Measurements from ENCODE around the gene NPTX1. TPM values are rescaled to one million over a fixed set of nuclear protein-coding genes. Genes with fewer than 3 reads are reported as not detected.

Gene NPTX1
- total and polyA plus RNA-seq, 2 donors (not counting 1 experiment from before 2014, with no cell fraction given) = 0.07 to 0.57 TPM

DNA sequence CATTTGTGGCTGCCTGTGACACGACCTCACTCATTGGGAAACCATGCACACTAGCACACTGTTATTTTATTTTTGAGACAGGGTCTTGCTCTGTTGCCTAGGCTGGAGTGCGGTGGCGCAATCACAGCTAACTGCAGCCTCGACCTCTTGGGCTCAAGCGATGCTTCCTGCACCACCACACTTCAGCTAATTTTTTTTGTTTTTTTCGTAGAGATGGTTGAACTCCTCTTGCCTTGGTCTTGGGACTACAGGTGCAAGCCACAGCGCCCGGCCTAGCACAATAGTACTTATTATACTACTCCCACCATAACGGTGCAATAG, 2.8 kb upstream of the NPTX1 start:
- ChIA-PET POLR2A (no interaction called here), CTCF (interaction anchor here (0.8 kb wide), 1 partner anchor 65 kb away, joined by 3 read pairs; no protein-coding TSS in a partner anchor)
- peak overlapping the region; percentile 70 for H3K4me3 Mint-ChIP-seq
- no peak for TF ChIP-seq EZH2 (IDR thresholded peaks at IDR 0.05; ENCODE audit: borderline replicate concordance, insufficient read depth, low read depth, low read length, poor library complexity, severe bottlenecking)
- TF ChIP-seq, protein P1, sequence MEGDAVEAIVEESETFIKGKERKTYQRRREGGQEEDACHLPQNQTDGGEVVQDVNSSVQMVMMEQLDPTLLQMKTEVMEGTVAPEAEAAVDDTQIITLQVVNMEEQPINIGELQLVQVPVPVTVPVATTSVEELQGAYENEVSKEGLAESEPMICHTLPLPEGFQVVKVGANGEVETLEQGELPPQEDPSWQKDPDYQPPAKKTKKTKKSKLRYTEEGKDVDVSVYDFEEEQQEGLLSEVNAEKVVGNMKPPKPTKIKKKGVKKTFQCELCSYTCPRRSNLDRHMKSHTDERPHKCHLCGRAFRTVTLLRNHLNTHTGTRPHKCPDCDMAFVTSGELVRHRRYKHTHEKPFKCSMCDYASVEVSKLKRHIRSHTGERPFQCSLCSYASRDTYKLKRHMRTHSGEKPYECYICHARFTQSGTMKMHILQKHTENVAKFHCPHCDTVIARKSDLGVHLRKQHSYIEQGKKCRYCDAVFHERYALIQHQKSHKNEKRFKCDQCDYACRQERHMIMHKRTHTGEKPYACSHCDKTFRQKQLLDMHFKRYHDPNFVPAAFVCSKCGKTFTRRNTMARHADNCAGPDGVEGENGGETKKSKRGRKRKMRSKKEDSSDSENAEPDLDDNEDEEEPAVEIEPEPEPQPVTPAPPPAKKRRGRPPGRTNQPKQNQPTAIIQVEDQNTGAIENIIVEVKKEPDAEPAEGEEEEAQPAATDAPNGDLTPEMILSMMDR (IDR thresholded peaks at IDR 0.05) = no peak
- Histone ChIP-seq H3K27me3 (replicated peaks in 1 of 4; ENCODE audit: control extremely low read depth in 1 of 4, control insufficient read depth in 3 of 4, insufficient read depth in 4 of 4, low read length in 3 of 4) (peaks cover 0 to 62% (median 22%) of the 10 kb centered on the region in 4 experiments), H3K4me2 (replicated peaks; ENCODE audit: low read depth, low read length, poor library complexity, severe bottlenecking) (no peak overlapping the region), H4K20me1 (ENCODE audit: control insufficient read depth, insufficient read depth, low read length, poor library complexity, severe bottlenecking) (no peaks in the 10 kb centered on the region), H2AFZ (ENCODE audit: insufficient read depth, low read depth, low read length, poor library complexity, severe bottlenecking) (no peak overlapping the region), H3K4me1 (ENCODE audit: control insufficient read depth in 2 of 2, insufficient read depth in 2 of 2, low read length in 2 of 2) (peaks cover 41 to 45% of the 10 kb centered on the region in 2 donors), H3K9ac (ENCODE audit: low read length) (no peak overlapping the region), H3K36me3 (replicated peaks in 1 of 2; ENCODE audit: control extremely low read depth in 1 of 2, control insufficient read depth in 1 of 2, extremely low read depth in 1 of 2, insufficient read depth in 2 of 2, low read length in 1 of 2) (no peaks in the 10 kb centered on the region), H3K4me3 (ENCODE audit: control extremely low read depth in 1 of 5, extremely low read depth in 1 of 5, insufficient read depth in 1 of 5, low read depth in 2 of 5, low read length in 4 of 5) (no peak overlapping the region), H3K79me2 (ENCODE audit: control insufficient read depth, insufficient read depth, low read length) (no peaks in the 10 kb centered on the region), H3K27ac (ENCODE audit: low read length in 2 of 2) (no peak overlapping the region), H3K9me3 (ENCODE audit: control extremely low read depth in 1 of 3, control insufficient read depth in 2 of 3, insufficient read depth in 1 of 3, low read length in 2 of 3) (peaks cover 0 to 15% (median 0%) of the 10 kb centered on the region in 3 donors)
- peaks cover 56% of the 10 kb centered on the region for H3K27me3 Mint-ChIP-seq
- DNase-seq (no peak), ATAC-seq (ENCODE audit: low read depth) (no peak)
- no peak overlapping the region for H3K27ac Mint-ChIP-seq
- peaks cover 22% of the 10 kb centered on the region for H3K4me1 Mint-ChIP-seq
- 55% methylated on average over 6 of the region's 9 CpGs for WGBS (ENCODE audit: insufficient coverage)
- no peaks in the 10 kb centered on the region for H3K9me3 Mint-ChIP-seq (ENCODE audit: insufficient read depth)
- intact Hi-C loops (cut with micrococcal nuclease) = no loop called here

DNA sequence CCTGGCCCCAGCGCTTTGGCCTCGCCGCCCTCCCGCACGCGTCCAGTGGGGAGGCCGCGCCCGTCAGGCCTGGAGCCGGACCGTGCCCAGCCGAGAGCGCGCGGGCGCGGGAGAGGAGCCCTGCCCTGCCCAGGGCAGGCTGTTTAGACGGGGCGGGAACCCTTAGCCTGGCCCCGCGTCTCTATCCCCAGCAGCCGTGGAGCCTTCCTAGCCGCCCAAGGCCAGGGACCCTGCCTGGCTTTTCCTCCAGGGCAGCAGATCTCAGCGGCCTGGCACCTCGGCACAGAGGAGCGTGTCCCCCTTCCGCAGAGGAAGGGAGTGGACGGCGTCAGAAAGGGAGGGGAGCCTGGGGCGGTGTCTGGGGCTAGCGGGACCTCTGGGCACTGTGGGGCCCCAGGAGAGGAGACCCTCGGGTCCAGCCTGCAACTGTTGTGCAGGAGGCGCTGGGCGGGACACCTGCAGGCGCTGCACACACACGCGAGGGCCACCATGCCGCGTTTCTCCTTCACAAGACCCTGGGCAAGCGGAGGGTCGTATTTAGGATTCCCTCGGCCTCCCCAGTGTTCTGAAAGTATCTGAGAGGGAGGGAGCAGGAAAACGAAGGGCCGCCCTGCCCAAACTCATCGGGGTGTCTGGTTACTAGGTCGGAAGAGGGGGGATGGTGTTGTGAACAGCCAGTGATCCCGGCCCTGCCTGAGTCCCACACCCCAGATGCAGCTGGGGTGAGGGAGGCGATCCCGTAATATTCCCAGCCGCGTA, 2.3 kb upstream of the NPTX1 start:
- POLR2A ChIA-PET = interaction anchor here (0.6 kb wide), 1 partner anchor 335 kb away, joined by 5 read pairs; no protein-coding TSS in a partner anchor

More for the DNA sequence above, 2.3 kb upstream of the NPTX1 start:
- CTCF ChIA-PET = interaction anchor here (0.8 kb wide), 1 partner anchor 65 kb away, joined by 3 read pairs; no protein-coding TSS in a partner anchor
- no peaks in the 10 kb centered on the region for H3K36me3 ChIP-seq (replicated peaks in 1 of 2; ENCODE audit: control extremely low read depth in 1 of 2, control insufficient read depth in 1 of 2, extremely low read depth in 1 of 2, insufficient read depth in 2 of 2, low read length in 1 of 2)
- H3K9me3 Mint-ChIP-seq (ENCODE audit: insufficient read depth) = no peaks in the 10 kb centered on the region
- no peak overlapping the region for H3K27ac Mint-ChIP-seq
- ATAC-seq (ENCODE audit: low read depth) (no peak), DNase-seq (peak; percentile 22)
- peaks cover 24% of the 10 kb centered on the region for H3K4me1 Mint-ChIP-seq
- H3K4me1 ChIP-seq (ENCODE audit: control insufficient read depth in 2 of 2, insufficient read depth in 2 of 2, low read length in 2 of 2) = peaks cover 43 to 50% of the 10 kb centered on the region in 2 donors
- H3K9me3 ChIP-seq (ENCODE audit: control extremely low read depth in 1 of 3, control insufficient read depth in 2 of 3, insufficient read depth in 1 of 3, low read length in 2 of 3) = peaks cover 0 to 15% (median 0%) of the 10 kb centered on the region in 3 donors
- peaks cover 58% of the 10 kb centered on the region for H3K27me3 Mint-ChIP-seq
- peak; percentile 80 for TF ChIP-seq EZH2 (IDR thresholded peaks at IDR 0.05; ENCODE audit: borderline replicate concordance, insufficient read depth, low read depth, low read length, poor library complexity, severe bottlenecking)
- TF ChIP-seq, protein P1 (IDR thresholded peaks at IDR 0.05) = no peak
- H3K4me3 Mint-ChIP-seq = peak overlapping the region; percentile 70
- H3K27ac ChIP-seq (ENCODE audit: low read length in 2 of 2) = no peak overlapping the region
- no peak overlapping the region for H2AFZ ChIP-seq (ENCODE audit: insufficient read depth, low read depth, low read length, poor library complexity, severe bottlenecking)
- H3K4me2 ChIP-seq (replicated peaks; ENCODE audit: low read depth, low read length, poor library complexity, severe bottlenecking) = peak overlapping the region; percentile 93
- no peaks in the 10 kb centered on the region for H4K20me1 ChIP-seq (ENCODE audit: control insufficient read depth, insufficient read depth, low read length, poor library complexity, severe bottlenecking)
- 9% methylated on average over 51 of the region's 51 CpGs for WGBS (ENCODE audit: insufficient coverage)
- H3K4me3 ChIP-seq (ENCODE audit: control extremely low read depth in 1 of 5, extremely low read depth in 1 of 5, insufficient read depth in 1 of 5, low read depth in 2 of 5, low read length in 4 of 5) = no peak overlapping the region
- peaks cover 0 to 67% (median 25%) of the 10 kb centered on the region in 4 experiments for H3K27me3 ChIP-seq (replicated peaks in 1 of 4; ENCODE audit: control extremely low read depth in 1 of 4, control insufficient read depth in 3 of 4, insufficient read depth in 4 of 4, low read length in 3 of 4)
- H3K9ac ChIP-seq (ENCODE audit: low read length) = no peak overlapping the region
- H3K79me2 ChIP-seq (ENCODE audit: control insufficient read depth, insufficient read depth, low read length) = no peaks in the 10 kb centered on the region
- intact Hi-C loops (cut with micrococcal nuclease) = no loop called here
